HS-27A (cell line): Measurements from ENCODE around the gene TOP2A.
A peak's percentile ranks its signal among the peaks of the same experiment; 100 is the strongest.

Source experiments
- DNase-seq: peaks from one replicate; pipeline ENCODE4 v3.0.0-alpha.2; 2012; ENCODE audit warnings: low read depth, missing footprints

The TOP2A gene

GRCh38 chr17:40417609-40418427, at the start of gene TOP2A:
TOP2A (minus strand) TSS chr17:40417896; CDS start chr17:40417791, 105 bp downstream.
- DNase-seq = peak; percentile 98

- no peak for DNase-seq
Observed at GRCh38 chr17:40467281-40467867, 49.7 kb upstream of the TOP2A start.

GRCh38 chr17:40466298-40466971, 48.7 kb upstream of the TOP2A start:
- no peak for DNase-seq

DNA sequence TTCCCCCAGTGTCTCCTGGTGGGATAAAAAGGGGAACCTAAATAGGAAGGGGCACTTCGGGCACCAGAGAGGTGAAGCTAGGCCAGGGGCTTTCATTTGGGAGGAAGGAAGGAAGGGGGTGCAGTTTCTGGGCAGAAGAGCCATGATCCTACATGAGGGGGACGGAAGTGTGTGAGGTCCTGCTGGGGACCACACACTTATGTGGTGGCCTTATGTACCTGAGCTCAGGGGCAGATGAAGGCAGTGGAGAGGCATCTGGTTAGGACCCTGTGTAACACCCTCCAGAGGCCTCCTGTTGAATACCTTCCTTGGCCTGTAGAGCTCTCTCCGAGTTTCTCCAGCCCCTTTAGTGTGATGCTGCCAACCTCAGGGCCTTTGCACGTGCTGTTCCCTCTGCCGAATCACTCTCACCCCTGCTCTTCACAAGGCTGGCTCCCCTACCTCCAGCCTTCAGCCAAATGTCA, 46.7 kb upstream of the TOP2A start:
- no peak for DNase-seq

GRCh38 chr17:40463122-40463550, 45.4 kb upstream of the TOP2A start:
- DNase-seq = no peak

DNA sequence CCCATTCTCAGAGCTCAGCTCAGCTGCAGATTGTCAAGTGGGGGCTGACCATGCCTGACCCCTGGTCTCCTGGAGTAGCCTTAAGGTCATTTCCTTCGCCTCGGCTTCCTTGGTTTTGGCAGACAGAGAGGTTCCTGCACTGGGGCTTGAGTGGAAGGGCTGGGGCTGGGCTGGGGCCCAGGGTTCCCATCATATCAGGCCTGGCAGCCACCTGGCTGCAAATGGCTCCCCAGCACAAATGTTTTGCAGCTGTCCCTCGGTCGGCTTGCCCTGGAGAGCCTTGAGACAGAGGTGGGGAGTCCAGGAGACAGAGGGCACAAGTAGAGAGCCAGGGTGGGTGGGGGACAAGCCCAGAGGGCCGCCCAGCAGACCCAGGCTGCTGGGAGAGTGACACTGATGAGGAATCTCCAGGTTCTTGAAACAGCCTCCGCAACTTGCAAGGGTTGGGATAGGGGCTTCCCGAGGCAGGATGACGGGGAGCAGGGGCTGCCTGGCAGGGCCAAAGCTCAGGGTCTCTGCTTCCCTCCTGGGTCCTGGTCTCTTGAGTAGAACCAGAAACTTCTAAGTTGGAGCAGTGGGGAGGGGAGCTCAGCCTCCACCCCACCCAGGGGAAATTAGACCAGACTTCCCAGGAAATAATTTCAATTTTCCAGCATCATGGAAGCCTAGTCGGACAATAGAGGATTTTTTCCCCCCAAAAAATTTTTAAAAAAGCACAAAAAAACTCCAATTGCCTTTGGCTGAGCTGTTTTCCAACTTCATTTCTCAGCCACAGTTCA, 44.8 kb upstream of the TOP2A start:
- DNase-seq = no peak

- DNase-seq = no peak
Observed at GRCh38 chr17:40461732-40462342, 44.1 kb upstream of the TOP2A start.

- DNase-seq = no peak
Observed at GRCh38 chr17:40460968-40461731, 43.5 kb upstream of the TOP2A start.

- DNase-seq = no peak
Observed at GRCh38 chr17:40460604-40460967, 42.9 kb upstream of the TOP2A start.

GRCh38 chr17:40459636-40460603, 42.2 kb upstream of the TOP2A start:
- DNase-seq = no peak

- DNase-seq = no peak
Observed at GRCh38 chr17:40458851-40459482, 41.3 kb upstream of the TOP2A start.

DNA sequence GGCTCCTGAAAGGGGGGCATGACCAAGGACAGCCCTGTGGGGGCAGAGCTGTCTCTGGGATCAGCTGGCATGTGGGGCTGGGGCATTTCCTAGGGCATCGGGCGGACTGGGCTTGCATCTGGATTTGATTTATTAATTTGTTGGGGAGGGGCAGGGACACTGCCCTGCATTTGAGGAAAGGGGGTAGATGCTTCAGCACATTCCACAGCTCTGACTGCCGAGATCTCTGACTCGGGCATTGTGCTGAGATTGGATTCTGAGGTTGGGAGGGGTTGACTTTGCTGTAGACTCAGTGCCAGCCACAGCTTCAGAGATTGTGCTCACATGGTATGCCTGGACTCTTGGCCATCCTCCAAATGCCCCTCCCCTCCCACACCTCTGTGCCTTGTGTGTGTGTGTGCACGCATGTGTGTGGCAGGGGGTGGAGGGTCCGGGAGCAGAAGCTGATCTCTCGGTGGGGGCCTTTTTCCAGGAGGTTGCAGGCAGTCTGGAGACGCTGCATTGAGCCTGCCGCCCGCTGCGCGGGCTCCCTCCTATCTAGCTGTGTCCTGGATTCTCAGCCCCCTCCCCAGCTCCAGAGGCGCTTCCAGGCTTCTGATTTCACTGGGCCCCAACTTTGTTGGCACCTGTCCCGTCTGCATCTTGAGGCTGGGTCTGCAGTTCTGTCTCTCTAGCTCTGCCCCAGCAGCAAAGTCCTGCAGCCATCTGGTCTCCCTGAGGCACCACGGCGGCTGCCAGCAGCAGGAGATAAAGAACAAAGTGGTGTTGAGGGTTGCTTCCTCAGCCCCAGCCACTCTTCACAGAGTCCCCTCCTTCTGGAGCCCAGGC, 40.5 kb upstream of the TOP2A start:
- DNase-seq = peak; percentile 64

GRCh38 chr17:40457369-40457768, 39.7 kb upstream of the TOP2A start:
- no peak for DNase-seq

DNA sequence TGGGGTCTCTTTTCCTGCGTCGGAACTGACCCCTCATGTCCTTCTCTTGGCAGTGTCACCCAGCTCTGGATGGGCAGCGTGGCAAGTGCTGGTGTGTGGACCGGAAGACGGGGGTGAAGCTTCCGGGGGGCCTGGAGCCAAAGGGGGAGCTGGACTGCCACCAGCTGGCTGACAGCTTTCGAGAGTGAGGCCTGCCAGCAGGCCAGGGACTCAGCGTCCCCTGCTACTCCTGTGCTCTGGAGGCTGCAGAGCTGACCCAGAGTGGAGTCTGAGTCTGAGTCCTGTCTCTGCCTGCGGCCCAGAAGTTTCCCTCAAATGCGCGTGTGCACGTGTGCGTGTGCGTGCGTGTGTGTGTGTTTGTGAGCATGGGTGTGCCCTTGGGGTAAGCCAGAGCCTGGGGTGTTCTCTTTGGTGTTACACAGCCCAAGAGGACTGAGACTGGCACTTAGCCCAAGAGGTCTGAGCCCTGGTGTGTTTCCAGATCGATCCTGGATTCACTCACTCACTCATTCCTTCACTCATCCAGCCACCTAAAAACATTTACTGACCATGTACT, 38.8 kb upstream of the TOP2A start:
- no peak for DNase-seq

DNA sequence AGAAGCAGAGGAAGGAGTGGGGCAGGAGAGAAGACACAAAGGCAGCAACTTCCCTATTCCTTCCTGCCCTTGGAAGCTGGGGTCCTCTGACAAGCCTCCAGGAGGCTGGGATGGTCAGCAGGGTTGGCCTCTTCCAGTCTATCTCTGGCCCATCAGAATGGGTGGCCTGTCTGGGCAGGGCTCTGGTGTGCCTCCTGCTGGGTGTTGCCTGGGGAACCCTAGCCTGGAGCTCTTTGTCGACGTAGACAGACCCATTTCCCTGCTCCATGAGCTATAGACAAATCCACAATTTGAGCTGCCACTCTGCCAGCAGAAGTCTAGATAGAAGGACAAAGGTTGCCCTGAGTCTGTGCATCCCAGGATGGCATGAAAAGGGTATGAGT, 36.9 kb upstream of the TOP2A start:
- DNase-seq = no peak

GRCh38 chr17:40453881-40454612, 36.4 kb upstream of the TOP2A start:
- DNase-seq = no peak

DNA sequence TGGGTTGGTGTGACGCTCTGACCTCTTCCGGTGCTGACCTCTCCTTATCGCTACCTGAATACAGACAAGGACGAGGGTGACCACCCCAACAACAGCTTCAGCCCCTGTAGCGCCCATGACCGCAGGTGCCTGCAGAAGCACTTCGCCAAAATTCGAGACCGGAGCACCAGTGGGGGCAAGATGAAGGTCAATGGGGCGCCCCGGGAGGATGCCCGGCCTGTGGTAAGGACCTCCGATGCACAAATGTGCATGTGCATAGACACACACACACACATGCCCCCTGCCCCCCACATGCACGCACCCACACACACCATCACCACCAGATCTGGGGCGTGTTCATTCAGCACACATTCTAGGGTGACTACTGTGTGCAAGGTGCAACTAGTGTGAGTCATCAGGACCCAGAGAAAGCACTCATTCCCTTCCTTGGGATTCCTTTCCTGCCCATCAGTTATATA, 35.3 kb upstream of the TOP2A start:
- no peak for DNase-seq
